ENCODE data around the gene XYLB.
"Not testable (repeated sequence)": the region's sequence is repeated elsewhere in the genome, so short reads cannot be mapped to it uniquely, and the experiment has no call there.

Gene XYLB

GRCh38 chr3:38346587-38347410, at the start of gene XYLB:
TSS of gene XYLB (plus strand) at chr3:38346785. CDS start at chr3:38346869, 84 bp downstream.
- peak; percentile 74 for DNase-seq

DNA sequence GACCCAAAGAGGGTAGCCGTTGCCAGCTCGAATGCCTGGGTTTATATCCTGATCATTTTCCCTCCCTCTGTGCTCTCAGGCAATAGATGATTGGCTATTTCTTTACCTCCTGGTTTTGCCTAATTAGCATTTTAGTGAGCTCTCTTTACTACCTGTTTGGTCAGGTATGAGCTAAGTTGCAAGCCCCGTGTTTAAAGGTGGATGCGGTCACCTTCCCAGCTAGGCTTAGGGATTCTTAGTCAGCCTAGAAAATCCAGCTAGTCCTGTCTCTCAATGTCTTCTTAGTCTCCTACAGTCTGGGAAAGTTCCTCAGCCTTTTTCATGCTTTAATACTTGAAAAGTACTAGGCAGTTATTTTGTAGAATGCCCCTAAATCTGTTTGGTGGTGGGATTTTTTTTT, 49.5 kb upstream of the XYLB start:
- not testable (repeated sequence) for DNase-seq

- no peak for DNase-seq
Measured at GRCh38 chr3:38297537-38297936, 49.0 kb upstream of the XYLB start.

- no peak for DNase-seq
Measured at GRCh38 chr3:38297947-38298711, 48.5 kb upstream of the XYLB start.

DNA sequence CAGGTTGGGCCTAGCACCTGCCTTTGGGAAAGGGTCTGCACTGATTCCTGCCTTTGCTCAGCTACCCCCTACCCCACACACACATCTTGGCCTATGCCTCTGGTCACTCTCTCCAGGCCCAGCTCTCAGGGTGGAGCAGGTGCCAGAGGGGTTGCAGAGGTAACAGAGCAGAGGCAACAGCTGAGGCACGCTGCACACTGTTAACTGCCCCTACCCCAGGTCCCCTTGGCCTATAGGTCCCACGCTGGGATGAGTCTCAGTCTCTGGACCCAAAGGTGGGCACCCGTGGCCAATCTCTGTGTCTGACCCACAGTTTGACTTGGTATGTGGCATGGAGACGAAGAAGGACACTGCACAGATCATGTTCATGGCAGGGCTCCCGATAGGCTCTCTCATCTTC, 39.6 kb upstream of the XYLB start:
- no peak for DNase-seq

DNA sequence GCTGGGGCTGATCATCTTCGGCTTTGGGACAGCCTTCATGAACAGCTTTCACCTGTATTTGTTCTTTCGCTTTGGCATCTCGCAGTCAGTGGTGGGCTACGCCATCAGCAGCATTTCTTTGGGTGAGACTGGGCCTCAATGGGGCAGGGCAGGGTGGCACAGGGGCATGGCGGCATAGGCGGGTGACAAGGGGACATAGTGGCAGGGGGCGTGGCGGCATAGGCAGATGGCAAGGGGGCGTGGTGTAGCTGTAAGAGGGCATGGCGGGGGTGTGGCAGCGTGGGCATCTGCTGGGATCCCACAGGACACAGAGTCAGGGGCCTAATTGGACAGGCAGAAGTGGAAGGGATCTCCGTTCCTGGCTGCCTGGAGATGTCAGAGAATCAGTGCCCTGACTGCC, 39.0 kb upstream of the XYLB start:
- DNase-seq = no peak

DNA sequence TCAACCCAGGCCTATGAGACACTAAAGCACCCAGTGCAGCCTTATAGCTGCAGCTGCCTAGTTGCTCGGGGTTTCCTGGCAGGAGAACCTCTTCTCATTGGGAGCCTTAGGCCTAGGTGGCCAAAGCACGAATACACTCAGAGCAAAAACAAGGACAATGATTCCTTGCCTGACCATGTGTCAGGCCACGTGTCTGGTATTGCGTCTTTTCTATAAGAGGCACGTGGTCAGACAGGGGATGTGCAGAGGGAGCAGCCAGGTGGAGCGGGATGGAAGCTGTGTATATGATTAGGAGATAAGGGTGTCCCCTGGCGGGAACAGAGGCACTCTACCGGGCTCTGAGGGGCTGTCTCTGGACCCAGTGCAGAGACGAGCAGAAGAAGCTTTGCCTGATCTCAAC, 38.1 kb upstream of the XYLB start:
- no peak for DNase-seq

DNA sequence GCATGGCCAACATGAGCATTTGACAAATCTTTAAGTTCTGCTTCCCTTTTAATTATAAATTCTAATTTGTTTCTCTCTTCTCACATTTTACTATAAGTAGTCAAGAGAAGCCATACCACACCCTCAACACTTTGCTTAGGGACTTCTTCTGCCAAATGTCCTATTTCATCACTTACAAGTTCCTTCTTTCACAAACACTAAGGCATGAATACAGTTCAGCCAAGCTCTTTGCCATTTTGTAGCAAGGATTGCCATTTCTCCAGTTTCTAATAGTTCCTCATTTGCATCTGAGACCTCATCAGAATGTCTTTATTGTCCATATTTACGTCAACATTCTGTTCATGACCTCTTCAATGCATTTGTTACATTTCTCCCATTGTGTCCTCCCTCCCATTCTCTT, 35.1 kb upstream of the XYLB start:
- no peak for DNase-seq

GRCh38 chr3:38311941-38312340, 34.6 kb upstream of the XYLB start:
- no peak for DNase-seq

DNA sequence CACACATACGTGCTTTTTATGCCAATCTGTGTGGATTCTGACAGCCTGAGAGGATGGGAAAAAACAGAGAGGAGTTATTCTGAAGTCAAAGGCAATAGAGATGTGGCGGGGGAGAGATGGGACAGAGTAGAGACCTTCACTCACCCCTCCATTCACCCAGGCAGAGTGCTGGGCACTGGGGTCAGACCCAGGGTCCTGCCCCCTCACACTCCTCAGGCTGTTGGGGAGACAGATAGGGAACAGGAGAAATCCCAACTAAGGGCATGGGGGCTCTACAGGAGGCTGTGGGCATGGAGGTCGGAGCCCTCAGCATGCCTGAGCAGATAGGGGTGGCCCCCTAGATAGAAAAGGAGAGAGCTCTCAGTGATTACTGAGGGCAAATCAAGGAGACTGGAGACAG, 34.2 kb upstream of the XYLB start:
- DNase-seq = no peak

GRCh38 chr3:38313263-38313662, 33.3 kb upstream of the XYLB start:
- no peak for DNase-seq

DNA sequence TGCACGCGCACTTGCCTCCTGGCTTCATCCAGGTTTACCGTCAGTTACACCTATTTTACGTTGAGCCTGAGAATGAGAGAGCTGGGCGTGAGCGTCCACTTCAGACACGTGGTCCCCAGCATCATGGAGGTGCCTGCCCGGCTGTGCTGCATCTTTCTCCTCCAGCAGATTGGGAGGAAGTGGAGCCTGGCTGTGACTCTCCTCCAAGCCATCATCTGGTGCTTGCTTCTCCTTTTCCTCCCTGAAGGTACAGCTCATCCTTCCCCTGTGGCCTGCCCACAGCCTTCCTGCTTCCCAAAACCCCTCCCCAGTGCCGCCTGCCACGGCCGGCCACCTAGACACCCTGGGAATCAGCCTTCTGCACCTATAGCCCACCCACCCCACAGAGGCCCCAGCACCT, 32.9 kb upstream of the XYLB start:
- DNase-seq = no peak

- DNase-seq = no peak
Measured at GRCh38 chr3:38314112-38314763, 32.3 kb upstream of the XYLB start.

- no peak for DNase-seq
Measured at GRCh38 chr3:38314764-38315487, 31.7 kb upstream of the XYLB start.

DNA sequence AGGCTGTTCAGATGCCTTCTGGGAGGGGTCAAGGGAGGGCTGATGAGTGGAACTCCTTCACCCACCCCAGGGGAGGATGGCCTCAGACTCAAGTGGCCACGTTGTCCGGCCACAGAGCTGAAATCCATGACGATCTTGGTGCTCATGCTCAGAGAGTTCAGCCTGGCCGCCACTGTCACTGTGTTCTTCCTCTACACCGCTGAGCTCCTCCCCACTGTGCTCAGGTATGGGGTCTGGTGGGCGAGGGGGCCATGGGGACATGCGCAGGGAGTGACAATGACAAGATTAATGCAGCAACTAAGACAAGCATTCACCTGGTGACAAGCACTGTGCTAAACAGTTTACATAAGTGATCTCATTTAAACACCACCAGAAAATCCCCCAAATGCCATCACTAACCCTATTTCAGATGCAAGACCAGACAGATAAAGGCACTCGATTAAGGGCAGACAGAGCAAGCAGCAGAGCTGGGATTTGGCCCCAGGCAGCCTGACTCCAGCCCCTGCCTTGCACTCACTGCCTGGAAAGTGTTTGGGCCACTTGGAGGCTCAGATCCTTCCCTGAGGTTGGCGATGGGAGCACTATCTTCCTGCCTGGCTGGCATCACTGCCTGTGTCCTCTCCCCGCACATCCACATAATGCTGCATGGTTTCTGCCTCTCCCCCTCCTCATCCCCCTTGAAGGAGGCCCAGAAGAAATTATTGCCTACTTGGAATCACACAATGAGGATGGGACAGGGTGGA, 30.9 kb upstream of the XYLB start:
- no peak for DNase-seq

- DNase-seq = no peak
Measured at GRCh38 chr3:38316356-38317191, 30.0 kb upstream of the XYLB start.

DNA sequence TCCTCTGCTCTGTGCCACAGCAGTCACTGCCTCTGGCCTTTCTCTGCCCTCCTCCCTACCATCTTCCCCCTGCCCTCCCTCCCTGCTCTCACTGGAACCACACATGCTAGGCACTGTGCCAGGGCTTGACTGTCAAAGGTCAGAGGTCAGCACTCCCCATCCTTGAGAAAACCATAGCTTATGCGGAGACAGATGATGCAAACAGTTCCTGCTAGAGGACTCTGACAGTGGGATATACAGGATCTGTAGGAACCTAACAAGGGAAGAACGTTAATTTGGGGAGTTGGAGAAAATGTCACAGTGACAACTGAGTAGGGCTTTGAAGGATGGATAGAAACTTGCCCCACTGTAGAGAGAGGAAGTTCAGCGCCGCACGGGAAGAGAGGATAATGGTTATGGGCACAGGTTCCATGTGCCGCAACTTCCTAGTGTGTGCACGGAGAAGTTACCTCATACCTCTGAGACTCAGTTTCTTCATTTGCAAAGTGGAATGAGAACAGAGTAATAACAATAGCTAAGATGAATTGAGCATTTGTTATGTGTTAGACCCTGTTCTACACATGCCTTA, 29.3 kb upstream of the XYLB start:
- no peak for DNase-seq

GRCh38 chr3:38318766-38319671, 27.6 kb upstream of the XYLB start:
- no peak for DNase-seq

GRCh38 chr3:38320638-38321037, 25.9 kb upstream of the XYLB start:
- DNase-seq = not testable (repeated sequence)

DNA sequence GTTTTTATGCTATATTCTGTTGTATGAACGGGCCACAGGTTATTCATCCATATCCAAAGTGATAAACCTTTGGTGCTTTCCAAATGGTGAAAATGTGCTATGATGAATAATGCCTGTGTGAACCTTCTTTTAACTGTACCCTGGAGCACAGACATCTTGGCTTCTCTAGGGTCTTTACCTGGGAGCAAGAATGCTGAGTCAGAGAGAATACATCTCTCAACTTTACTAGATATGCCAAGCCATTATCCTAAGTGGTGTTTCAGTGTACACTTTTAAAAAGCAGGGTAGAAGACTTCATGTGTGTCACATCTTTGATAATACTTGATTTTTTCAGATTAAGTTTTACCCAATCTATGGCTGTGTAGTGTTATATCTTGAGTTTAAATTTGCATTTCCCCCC, 23.5 kb upstream of the XYLB start:
- DNase-seq = no peak
